GM20000 (cell line): ENCODE results near the gene DNM2.

Experiments used
- DNase-seq: peaks from one replicate; pipeline ENCODE4 v3.0.0; 2012; ENCODE audit warnings: low spot score
- CTCF ChIP-seq: IDR thresholded peaks from 2 replicates; pipeline ENCODE4 v1.5.1; 2012; ENCODE audit warnings: mild to moderate bottlenecking, control low read depth; ENCODE audit errors: extremely low read depth, missing control alignments

The DNM2 gene

GRCh38 chr19:10686193-10686592 is 31.7 kb upstream of the DNM2 start:
- no peak for DNase-seq
- TF ChIP-seq CTCF: no peak

GRCh38 chr19:10686661-10687517 is 31.0 kb upstream of the DNM2 start:
- DNase-seq: no peak
- no peak for TF ChIP-seq CTCF

GRCh38 chr19:10687518-10688288 is 30.2 kb upstream of the DNM2 start:
- TF ChIP-seq CTCF: no peak
- DNase-seq: no peak

- TF ChIP-seq CTCF: no peak
- no peak for DNase-seq
Measured at GRCh38 chr19:10688545-10689280, 29.2 kb upstream of the DNM2 start.

GRCh38 chr19:10690341-10690781 is 27.5 kb upstream of the DNM2 start:
- no peak for DNase-seq

GRCh38 chr19:10691178-10691881 is 26.5 kb upstream of the DNM2 start:
- no peak for DNase-seq

More at GRCh38 chr19:10690341-10690781, 27.5 kb upstream of the DNM2 start:
- no peak for TF ChIP-seq CTCF

More at GRCh38 chr19:10691178-10691881, 26.5 kb upstream of the DNM2 start:
- no peak for TF ChIP-seq CTCF
